DND-41 (cell line): ENCODE data around the gene SMIM17.

Experiments
- EZH2 ChIP-seq: IDR thresholded peaks from 3 replicates; pipeline ENCODE4 v1.6.1; 2012; ENCODE audit warnings: borderline replicate concordance, low read depth, mild to moderate bottlenecking, moderate library complexity, low read length, inconsistent platforms; ENCODE audit not compliant: severe bottlenecking
- TF ChIP-seq, protein P1 (sequence below): IDR thresholded peaks from 2 replicates; pipeline ENCODE4 v1.5.1; 2012; ENCODE audit warnings: borderline replicate concordance, low read length, moderate library complexity, mild to moderate bottlenecking; ENCODE audit not compliant: poor library complexity, severe bottlenecking; ENCODE audit errors: extremely low read depth

DNA sequence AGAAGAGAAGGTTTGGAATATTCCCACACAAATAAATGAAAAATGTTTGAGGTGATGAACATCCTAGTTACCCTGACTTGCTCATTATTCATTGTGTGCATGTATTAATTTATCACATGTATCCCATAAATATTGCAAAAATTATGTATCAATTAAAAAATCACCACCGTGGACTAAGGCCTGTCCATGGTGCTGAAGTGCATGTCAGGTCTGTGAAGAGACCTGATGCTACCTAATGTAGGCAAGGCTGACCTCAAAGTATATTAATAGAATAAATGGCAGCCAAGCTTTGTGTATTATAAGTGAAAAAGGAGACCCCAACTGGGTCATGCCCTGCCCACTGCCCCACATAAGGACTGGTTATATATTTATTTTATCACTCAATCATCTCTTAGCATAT is 63.0 kb downstream of the SMIM17 start:
- TF ChIP-seq, protein P1, sequence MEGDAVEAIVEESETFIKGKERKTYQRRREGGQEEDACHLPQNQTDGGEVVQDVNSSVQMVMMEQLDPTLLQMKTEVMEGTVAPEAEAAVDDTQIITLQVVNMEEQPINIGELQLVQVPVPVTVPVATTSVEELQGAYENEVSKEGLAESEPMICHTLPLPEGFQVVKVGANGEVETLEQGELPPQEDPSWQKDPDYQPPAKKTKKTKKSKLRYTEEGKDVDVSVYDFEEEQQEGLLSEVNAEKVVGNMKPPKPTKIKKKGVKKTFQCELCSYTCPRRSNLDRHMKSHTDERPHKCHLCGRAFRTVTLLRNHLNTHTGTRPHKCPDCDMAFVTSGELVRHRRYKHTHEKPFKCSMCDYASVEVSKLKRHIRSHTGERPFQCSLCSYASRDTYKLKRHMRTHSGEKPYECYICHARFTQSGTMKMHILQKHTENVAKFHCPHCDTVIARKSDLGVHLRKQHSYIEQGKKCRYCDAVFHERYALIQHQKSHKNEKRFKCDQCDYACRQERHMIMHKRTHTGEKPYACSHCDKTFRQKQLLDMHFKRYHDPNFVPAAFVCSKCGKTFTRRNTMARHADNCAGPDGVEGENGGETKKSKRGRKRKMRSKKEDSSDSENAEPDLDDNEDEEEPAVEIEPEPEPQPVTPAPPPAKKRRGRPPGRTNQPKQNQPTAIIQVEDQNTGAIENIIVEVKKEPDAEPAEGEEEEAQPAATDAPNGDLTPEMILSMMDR: no peak
- TF ChIP-seq EZH2: no peak
